ENCODE measurements around the gene KIRREL3. TPM values are rescaled to one million over a fixed set of nuclear protein-coding genes. Genes with fewer than 3 reads are reported as not detected.
A peak's percentile ranks its signal among the peaks of the same experiment; 100 is the strongest.

KIRREL3 gene
- total RNA-seq, 4 donors from 2014 or later: 0.82 to 15.7 (median 1.4) TPM; not detected in 1

GRCh38 chr11:126443120-126443519 is 557.5 kb downstream of the KIRREL3 start:
- no peak for TF ChIP-seq POLR2A (IDR thresholded peaks at IDR 0.05)
- no peak for TF ChIP-seq POLR2AphosphoS5 (IDR thresholded peaks at IDR 0.05)
- TF ChIP-seq EP300 (IDR thresholded peaks at IDR 0.05; ENCODE audit: low read depth): no peak
- TF ChIP-seq CTCF (IDR thresholded peaks at IDR 0.05): no peak
- in situ Hi-C loops (cut with MboI; ENCODE audit: low pct_ligation_motif_present in 1 of 4, low pct_unique_long_range_greater_than_20kb in 1 of 4, low sequenced_read_pairs in 3 of 4) (loop anchor here in 3 of 4 donors (5.0 to 25.0 kb wide), 3 partner anchors 34 to 902 kb away; no protein-coding TSS in a partner anchor), intact Hi-C loops (cut with DNase I; ENCODE audit: low total_unique reads) (loop anchor here (5.0 kb wide), 2 partner anchors 549 to 904 kb away; no protein-coding TSS in a partner anchor)
- Histone ChIP-seq H3K27ac (no peak overlapping the region), H3K4me1 (peaks cover 0 to 4% (median 2%) of the 10 kb centered on the region in 4 donors), H3K27me3 (peaks cover 23% of the 10 kb centered on the region), H3K36me3 (no peaks in the 10 kb centered on the region), H3K9me3 (no peaks in the 10 kb centered on the region), H3K4me3 (no peak overlapping the region)
- WGBS, 2 donors (ENCODE audit: low coverage in 1 of 2): 49% methylated on average over 13 of the region's 13 CpGs; no CpG with 5 or more reads in 1 of the 2 donors
- no peak for DNase-seq

GRCh38 chr11:126440792-126441514 is 559.6 kb downstream of the KIRREL3 start:
- Histone ChIP-seq H3K27ac (no peak overlapping the region), H3K27me3 (peaks cover 23% of the 10 kb centered on the region), H3K36me3 (no peaks in the 10 kb centered on the region), H3K4me1 (peaks cover 0 to 4% (median 2%) of the 10 kb centered on the region in 4 donors), H3K9me3 (no peaks in the 10 kb centered on the region), H3K4me3 (no peak overlapping the region)
- intact Hi-C loops (cut with DNase I; ENCODE audit: low total_unique reads): loop anchor here (5.0 kb wide), 2 partner anchors 551 to 906 kb away; no protein-coding TSS in a partner anchor
- 18 to 20% methylated on average over 2 to 19 of the region's 21 CpGs for WGBS, 2 donors (ENCODE audit: low coverage in 1 of 2)
- in situ Hi-C loops (cut with MboI; ENCODE audit: low pct_ligation_motif_present in 1 of 4, low pct_unique_long_range_greater_than_20kb in 1 of 4, low sequenced_read_pairs in 3 of 4): loop anchor here in 3 of 4 donors (5.0 to 25.0 kb wide), 3 partner anchors 36 to 904 kb away; no protein-coding TSS in a partner anchor
- peak; percentile 79 for DNase-seq
- TF ChIP-seq POLR2AphosphoS5 (IDR thresholded peaks at IDR 0.05) (no peak), CTCF (IDR thresholded peaks at IDR 0.05) (peak; percentile 96 to 99 (median 97))

- WGBS, 2 donors (ENCODE audit: low coverage in 1 of 2): 14 to 67% methylated on average over 1 to 22 of the region's 22 CpGs
- in situ Hi-C loops (cut with MboI; ENCODE audit: low pct_ligation_motif_present in 1 of 4, low pct_unique_long_range_greater_than_20kb in 1 of 4, low sequenced_read_pairs in 3 of 4): loop anchor here in 3 of 4 donors (5.0 to 25.0 kb wide), 3 partner anchors 37 to 905 kb away; no protein-coding TSS in a partner anchor
Observed at GRCh38 chr11:126440276-126440675, 560.3 kb downstream of the KIRREL3 start.

More at GRCh38 chr11:126440276-126440675, 560.3 kb downstream of the KIRREL3 start:
- no peak for TF ChIP-seq POLR2A (IDR thresholded peaks at IDR 0.05)
- TF ChIP-seq CTCF (IDR thresholded peaks at IDR 0.05): no peak
- Histone ChIP-seq H3K9me3 (no peaks in the 10 kb centered on the region), H3K27me3 (peaks cover 18% of the 10 kb centered on the region), H3K4me3 (no peak overlapping the region), H3K4me1 (peaks cover 0 to 4% (median 2%) of the 10 kb centered on the region in 4 donors), H3K36me3 (no peaks in the 10 kb centered on the region), H3K27ac (no peak overlapping the region)
- intact Hi-C loops (cut with DNase I; ENCODE audit: low total_unique reads): loop anchor here (5.0 kb wide), 2 partner anchors 552 to 907 kb away; no protein-coding TSS in a partner anchor
- no peak for DNase-seq
